Lower leg skin (tissue), 4 donors: Measurements from ENCODE around the gene SYNGR3. TPM values are rescaled to one million over a fixed set of nuclear protein-coding genes. Genes with fewer than 3 reads are reported as not detected.

Experiments
- DNase-seq, 2 donors: peaks; one replicate each; pipeline ENCODE4 v3.0.0-alpha.2; 2019; ENCODE audit warnings: low spot score in 2 of 2
- H3K4me3 ChIP-seq: fragments of 200-600 bp; sonication (generic); 2 replicates; pipeline ENCODE4 v1.5.1; 2017; ENCODE audit warnings: mild to moderate bottlenecking, low read depth; ENCODE audit not compliant: poor library complexity, severe bottlenecking
- POLR2A ChIP-seq, 2 donors: fragments of 450-650 bp; IDR thresholded peaks; one replicate each; pipeline ENCODE4 v1.6.1; 2016 to 2017; ENCODE audit warnings: antibody characterized with exemption in 2 of 2, mild to moderate bottlenecking in 1 of 2, moderate library complexity in 1 of 2
- WGBS, 2 donors: methylation state at CpG; one replicate each; pipeline ENCODE4 v1.1.5; 2018; 5-methylcytosine and 5-hydroxymethylcytosine counted together
- intact Hi-C: fragments of 100-400 bp; cut with DNase I; formaldehyde crosslinking; loops from one replicate; pipeline ENCODE4 v1.15.0; 2023; ENCODE audit warnings: low total_unique reads
- total RNA-seq, 4 donors: library from RNA; depleted of rRNA; stranded (reverse); fragments of >200 nt; gene quantifications; one replicate each; pipeline ENCODE4 v1.1.0, GENCODE V29; 2016
- TF ChIP-seq, protein P1 (sequence below), 3 donors: fragments of 450-650 bp; IDR thresholded peaks; one replicate each; pipeline ENCODE4 v1.5.1; 2016; ENCODE audit warnings: antibody characterized with exemption in 3 of 3, mild to moderate bottlenecking in 3 of 3, moderate library complexity in 2 of 3

The SYNGR3 gene
- total RNA-seq, 4 donors from 2014 or later, result 0.72 to 1.1 (median 0.78) TPM; not detected in 1

- TF ChIP-seq POLR2A (IDR thresholded peaks at IDR 0.05), result no peak
- TF ChIP-seq, protein P1, sequence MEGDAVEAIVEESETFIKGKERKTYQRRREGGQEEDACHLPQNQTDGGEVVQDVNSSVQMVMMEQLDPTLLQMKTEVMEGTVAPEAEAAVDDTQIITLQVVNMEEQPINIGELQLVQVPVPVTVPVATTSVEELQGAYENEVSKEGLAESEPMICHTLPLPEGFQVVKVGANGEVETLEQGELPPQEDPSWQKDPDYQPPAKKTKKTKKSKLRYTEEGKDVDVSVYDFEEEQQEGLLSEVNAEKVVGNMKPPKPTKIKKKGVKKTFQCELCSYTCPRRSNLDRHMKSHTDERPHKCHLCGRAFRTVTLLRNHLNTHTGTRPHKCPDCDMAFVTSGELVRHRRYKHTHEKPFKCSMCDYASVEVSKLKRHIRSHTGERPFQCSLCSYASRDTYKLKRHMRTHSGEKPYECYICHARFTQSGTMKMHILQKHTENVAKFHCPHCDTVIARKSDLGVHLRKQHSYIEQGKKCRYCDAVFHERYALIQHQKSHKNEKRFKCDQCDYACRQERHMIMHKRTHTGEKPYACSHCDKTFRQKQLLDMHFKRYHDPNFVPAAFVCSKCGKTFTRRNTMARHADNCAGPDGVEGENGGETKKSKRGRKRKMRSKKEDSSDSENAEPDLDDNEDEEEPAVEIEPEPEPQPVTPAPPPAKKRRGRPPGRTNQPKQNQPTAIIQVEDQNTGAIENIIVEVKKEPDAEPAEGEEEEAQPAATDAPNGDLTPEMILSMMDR (IDR thresholded peaks at IDR 0.05), result no peak
- H3K4me3 ChIP-seq, result no peak overlapping the region
- intact Hi-C loops, result loop anchor here (10.0 kb wide), 1 partner anchor 49 kb away; no protein-coding TSS in a partner anchor
- WGBS, 2 donors, result 45 to 74% methylated on average over 24 to 30 of the region's 34 CpGs
- no peak for DNase-seq
These were observed 45.8 kb downstream of the SYNGR3 start for GRCh38 chr16:2035431-2036199.

DNA sequence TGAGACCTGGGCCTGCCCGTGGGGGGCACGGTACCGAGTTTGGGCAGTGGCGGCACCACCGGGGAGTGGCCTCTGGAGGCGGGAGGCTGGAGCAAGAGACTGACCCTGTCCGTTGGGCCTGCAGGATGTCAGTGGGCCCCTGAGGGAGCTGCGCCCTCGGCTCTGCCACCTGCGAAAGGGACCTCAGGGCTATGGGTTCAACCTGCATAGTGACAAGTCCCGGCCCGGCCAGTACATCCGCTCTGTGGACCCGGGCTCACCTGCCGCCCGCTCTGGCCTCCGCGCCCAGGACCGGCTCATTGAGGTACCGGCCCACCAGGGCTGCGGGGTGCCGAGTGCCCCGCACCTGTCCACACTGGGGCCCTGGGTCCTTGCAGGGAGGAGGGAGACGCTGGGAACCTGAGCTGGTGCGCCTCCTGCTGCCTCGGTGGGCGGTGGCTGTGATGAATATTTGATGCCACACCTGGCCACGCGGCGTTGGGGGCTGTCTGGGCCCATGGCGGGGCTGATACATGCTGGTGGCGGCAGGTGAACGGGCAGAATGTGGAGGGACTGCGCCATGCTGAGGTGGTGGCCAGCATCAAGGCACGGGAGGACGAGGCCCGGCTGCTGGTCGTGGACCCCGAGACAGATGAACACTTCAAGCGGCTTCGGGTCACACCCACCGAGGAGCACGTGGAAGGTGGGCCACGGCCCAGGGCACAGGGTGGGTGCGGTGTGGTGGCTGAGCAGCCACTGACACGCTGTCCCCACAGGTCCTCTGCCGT lies 46.6 kb downstream of the SYNGR3 start:
- 89 to 90% methylated on average over 32 to 38 of the region's 47 CpGs for WGBS, 2 donors
- no peak for TF ChIP-seq POLR2A (IDR thresholded peaks at IDR 0.05)
- TF ChIP-seq, protein P1 (IDR thresholded peaks at IDR 0.05), result no peak
- no peak overlapping the region for H3K4me3 ChIP-seq
- DNase-seq, result no peak
- intact Hi-C loops, result loop anchor here (10.0 kb wide), 1 partner anchor 48 kb away; no protein-coding TSS in a partner anchor

- WGBS, 2 donors, result 85 to 93% methylated on average over 13 to 15 of the region's 15 CpGs
These were observed 47.3 kb downstream of the SYNGR3 start for GRCh38 chr16:2037115-2037514.

DNA sequence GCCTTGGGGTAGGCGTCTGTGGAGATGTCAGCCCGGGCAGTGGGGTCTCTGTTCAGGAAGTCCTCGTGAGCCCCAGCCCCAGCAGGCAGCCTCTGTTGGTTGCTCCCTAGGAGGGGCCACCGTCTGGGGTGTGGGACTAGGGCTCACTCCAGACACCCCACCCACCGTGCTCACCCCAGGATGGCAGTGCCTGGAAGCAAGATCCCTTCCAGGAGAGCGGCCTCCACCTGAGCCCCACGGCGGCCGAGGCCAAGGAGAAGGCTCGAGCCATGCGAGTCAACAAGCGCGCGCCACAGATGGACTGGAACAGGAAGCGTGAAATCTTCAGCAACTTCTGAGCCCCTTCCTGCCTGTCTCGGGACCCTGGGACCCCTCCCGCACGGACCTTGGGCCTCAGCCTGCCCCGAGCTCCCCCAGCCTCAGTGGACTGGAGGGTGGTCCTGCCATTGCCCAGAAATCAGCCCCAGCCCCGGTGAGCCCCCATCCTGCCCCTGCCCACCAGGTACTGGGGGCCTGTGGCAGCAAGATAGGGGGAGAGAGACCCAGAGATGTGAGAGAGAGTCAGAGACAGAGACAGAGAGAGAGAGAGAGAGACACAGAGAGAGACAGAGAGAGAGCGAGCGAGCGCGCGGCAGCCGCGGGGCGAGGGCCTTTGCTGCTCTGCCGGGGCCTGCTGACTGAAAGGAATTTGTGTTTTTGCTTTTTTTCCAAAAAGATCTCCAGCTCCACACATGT lies 48.0 kb downstream of the SYNGR3 start:
- DNase-seq, result no peak
- WGBS, 2 donors, result 75 to 80% methylated on average over 11 to 26 of the region's 29 CpGs
- intact Hi-C loops, result loop anchor here (10.0 kb wide), 1 partner anchor 47 kb away; no protein-coding TSS in a partner anchor
- TF ChIP-seq, protein P1 (IDR thresholded peaks at IDR 0.05), result no peak
- no peak for TF ChIP-seq POLR2A (IDR thresholded peaks at IDR 0.05)
- H3K4me3 ChIP-seq, result no peak overlapping the region

More at GRCh38 chr16:2037115-2037514, 47.3 kb downstream of the SYNGR3 start:
- intact Hi-C loops, result loop anchor here (10.0 kb wide), 1 partner anchor 48 kb away; no protein-coding TSS in a partner anchor
- no peak for TF ChIP-seq POLR2A (IDR thresholded peaks at IDR 0.05)
- TF ChIP-seq, protein P1 (IDR thresholded peaks at IDR 0.05), result no peak
- no peak overlapping the region for H3K4me3 ChIP-seq
- DNase-seq, result no peak

- no peak for TF ChIP-seq POLR2A (IDR thresholded peaks at IDR 0.05)
- TF ChIP-seq, protein P1 (IDR thresholded peaks at IDR 0.05), result no peak
- DNase-seq, result no peak
- H3K4me3 ChIP-seq, result no peak overlapping the region
- 62 to 70% methylated on average over 32 to 38 of the region's 41 CpGs for WGBS, 2 donors
- intact Hi-C loops, result loop anchor here (10.0 kb wide), 1 partner anchor 46 kb away; no protein-coding TSS in a partner anchor
These were observed 48.8 kb downstream of the SYNGR3 start for GRCh38 chr16:2038382-2039231.
